HCT116 (cell line): ENCODE results near the gene ALDH16A1. TPM values are rescaled to one million over a fixed set of nuclear protein-coding genes. Genes with fewer than 3 reads are reported as not detected.

Source experiments
- ATAC-seq: fragments of 200-7000 bp; cut with Tn5 transposase; 2 replicates; pipeline ENCODE4 v1.9.1; 2020; ENCODE audit warnings: mild to moderate bottlenecking, moderate library complexity
- Bru-seq: library from RNA; stranded (reverse); fragments of 400-500 nt; gene quantifications from one replicate; lab custom pipeline; 2021; lab: Mats Ljungman, UMichigan
- BruChase-seq, 2 experiments: library from RNA; stranded (reverse); fragments of 400-500 nt; gene quantifications; one replicate each; lab custom pipeline; 2021; lab: Mats Ljungman, UMichigan
- BruUV-seq: library from RNA; stranded (reverse); fragments of 400-500 nt; replicated peaks from 2 replicates; lab custom pipeline; 2021; lab: Mats Ljungman, UMichigan
- CTCF ChIA-PET: fragments of 300-600 bp; sonication (Branson Sonifier 250); formaldehyde crosslinking; loops from one replicate; lab custom pipeline; 2021; ENCODE audit warnings: antibody characterized with exemption; lab: Charles Lee
- POLR2A ChIA-PET: fragments of 300-600, 350-600 bp; sonication (Branson Sonifier 250); formaldehyde crosslinking; loops from one replicate; lab custom pipeline; 2021; ENCODE audit warnings: antibody characterized with exemption; lab: Charles Lee
- RAD21 ChIA-PET, 2 experiments: fragments of 300-600 bp; sonication (Branson Sonifier 250); formaldehyde crosslinking; loops; one replicate each; lab custom pipeline; 2023; ENCODE audit warnings: low total read pairs in 2 of 2; ENCODE audit not compliant: uncharacterized antibody in 2 of 2, unreplicated experiment in 2 of 2, low non-redundant PET in 1 of 2; lab: Charles Lee
- DNase-seq: peaks from one replicate; pipeline ENCODE4 v3.0.0-alpha.2; 2010; ENCODE audit warnings: low read depth, low spot score
- H2AFZ ChIP-seq: fragments of 200-600 bp; shearing (Covaris generic), sonication (generic); 2 replicates; pipeline ENCODE4 v1.6.1; 2017; ENCODE audit warnings: low read depth, mixed run types, mixed read lengths, antibody characterized with exemption, low read length; ENCODE audit not compliant: poor library complexity, severe bottlenecking
- H3K27ac ChIP-seq: 2 replicates; pipeline ENCODE4 v1.5.1; 2012; ENCODE audit warnings: low read depth, low read length
- H3K27me3 ChIP-seq: fragments of 200-600 bp; sonication (generic); 2 replicates; pipeline ENCODE4 v1.6.1; 2016; ENCODE audit warnings: mixed run types, low read length, mixed read lengths; ENCODE audit not compliant: insufficient read depth
- H3K36me3 ChIP-seq, 2 experiments: fragments of 200-500 bp in 1 of 2; fragments of 200-600 bp in 1 of 2; sonication (Bioruptor generic) in 1 of 2; sonication (generic) in 1 of 2; 2 replicates each; pipeline versions ENCODE4 v1.5.1 to v1.6.1; 2014 to 2016; ENCODE audit warnings: low read length in 2 of 2, inconsistent platforms in 1 of 2, mixed read lengths in 1 of 2, mixed run types in 1 of 2; ENCODE audit not compliant: insufficient read depth in 2 of 2, control insufficient read depth in 1 of 2
- H3K4me1 ChIP-seq, 2 experiments: fragments of 200-600 bp in 1 of 2; sonication (generic) in 1 of 2; 2 replicates each; pipeline versions ENCODE4 v1.5.1 to v1.6.1; 2012 to 2017; ENCODE audit warnings: low read length in 2 of 2, inconsistent platforms in 1 of 2, mild to moderate bottlenecking in 1 of 2, mixed read lengths in 1 of 2, mixed run types in 1 of 2, moderate library complexity in 1 of 2; ENCODE audit not compliant: insufficient read depth in 2 of 2, control insufficient read depth in 1 of 2
- H3K4me2 ChIP-seq: fragments of 200-600 bp; sonication (generic); 2 replicates; pipeline ENCODE4 v1.6.1; 2017; ENCODE audit warnings: mixed run types, low read length, mixed read lengths
- H3K4me3 ChIP-seq, 2 experiments: fragments of 200-600 bp in 1 of 2; sonication (generic) in 1 of 2; replicated peaks in 1 of 2; 2 replicates each; pipeline ENCODE4 v1.5.1; 2011 to 2016; ENCODE audit warnings: low read length in 2 of 2, control low read depth in 1 of 2, low read depth in 1 of 2, mild to moderate bottlenecking in 1 of 2, mixed read lengths in 1 of 2, mixed run types in 1 of 2
- H3K79me2 ChIP-seq: fragments of 200-600 bp; sonication (generic); 2 replicates; pipeline ENCODE4 v1.6.1; 2017; ENCODE audit warnings: mild to moderate bottlenecking, mixed run types, low read length, moderate library complexity, mixed read lengths; ENCODE audit not compliant: insufficient read depth
- H3K9ac ChIP-seq: fragments of 200-600 bp; sonication (generic); 2 replicates; pipeline ENCODE4 v1.6.1; 2016; ENCODE audit warnings: low read length, mixed read lengths
- H3K9me2 ChIP-seq: fragments of 200-600 bp; sonication (generic), shearing (Covaris generic); 2 replicates; pipeline ENCODE4 v1.6.1; 2017; ENCODE audit warnings: mixed run types, mild to moderate bottlenecking, moderate library complexity; ENCODE audit not compliant: insufficient read depth
- H3K9me3 ChIP-seq, 2 experiments: fragments of 200-500 bp in 1 of 2; fragments of 200-600 bp in 1 of 2; sonication (Bioruptor generic) in 1 of 2; sonication (generic) in 1 of 2; 2 replicates each; pipeline ENCODE4 v1.6.1; 2014 to 2017; ENCODE audit warnings: low read length in 2 of 2, mixed read lengths in 2 of 2, inconsistent platforms in 1 of 2, low read depth in 1 of 2, mild to moderate bottlenecking in 1 of 2, mixed run types in 1 of 2, moderate library complexity in 1 of 2; ENCODE audit not compliant: control insufficient read depth in 1 of 2, insufficient read depth in 1 of 2
- H4K20me1 ChIP-seq: fragments of 200-600 bp; sonication (generic), shearing (Covaris generic); 2 replicates; pipeline ENCODE4 v1.6.1; 2017; ENCODE audit warnings: mixed run types, mild to moderate bottlenecking, moderate library complexity; ENCODE audit not compliant: insufficient read depth
- CBX3 ChIP-seq: IDR thresholded peaks from 2 replicates; pipeline ENCODE4 v1.6.1; 2012; ENCODE audit warnings: low read depth
- CEBPB ChIP-seq: IDR thresholded peaks from 2 replicates; pipeline ENCODE4 v1.6.1; 2012; ENCODE audit warnings: low read depth
- EGR1 ChIP-seq: IDR thresholded peaks from 2 replicates; pipeline ENCODE4 v1.6.1; 2012; ENCODE audit warnings: low read depth
- ELF1 ChIP-seq: IDR thresholded peaks from 2 replicates; pipeline ENCODE4 v1.6.1; 2012; ENCODE audit warnings: low read depth, borderline replicate concordance
- EZH2 ChIP-seq: fragments of 200-600 bp; sonication (generic); IDR thresholded peaks from 2 replicates; pipeline ENCODE4 v1.6.1; 2017; ENCODE audit warnings: antibody characterized with exemption, mixed run types
- EZH2phosphoT487 ChIP-seq: fragments of 200-600 bp; IDR thresholded peaks from 2 replicates; pipeline ENCODE4 v1.6.1; 2018; ENCODE audit warnings: antibody characterized with exemption, borderline replicate concordance
- FOSL1 ChIP-seq: IDR thresholded peaks from 2 replicates; pipeline ENCODE4 v1.6.1; 2012; ENCODE audit warnings: low read depth
- JUND ChIP-seq: IDR thresholded peaks from 2 replicates; pipeline ENCODE4 v1.6.1; 2012
- POLR2A ChIP-seq: IDR thresholded peaks from 2 replicates; pipeline ENCODE4 v1.7.0; 2011; ENCODE audit warnings: borderline replicate concordance; ENCODE audit not compliant: insufficient read depth, insufficient read length; ENCODE audit errors: extremely low read depth
- POLR2AphosphoS5 ChIP-seq: IDR thresholded peaks from 2 replicates; pipeline ENCODE4 v1.6.1; 2011; ENCODE audit warnings: mild to moderate bottlenecking, low read depth, low read length, moderate library complexity
- RAD21 ChIP-seq: IDR thresholded peaks from 2 replicates; pipeline ENCODE4 v1.6.1; 2012; ENCODE audit warnings: low read depth, mild to moderate bottlenecking
- SIN3A ChIP-seq: IDR thresholded peaks from 2 replicates; pipeline ENCODE4 v1.6.1; 2012; ENCODE audit warnings: low read depth
- SP1 ChIP-seq: IDR thresholded peaks from 2 replicates; pipeline ENCODE4 v1.6.1; 2012; ENCODE audit warnings: low read depth
- SRF ChIP-seq: IDR thresholded peaks from 2 replicates; pipeline ENCODE4 v1.6.1; 2012; ENCODE audit warnings: low read depth
- YY1 ChIP-seq: IDR thresholded peaks from 2 replicates; pipeline ENCODE4 v1.6.1; 2011; ENCODE audit warnings: low read length, low read depth, moderate library complexity, mild to moderate bottlenecking; ENCODE audit not compliant: insufficient replicate concordance; ENCODE audit errors: extremely low read depth
- ZFX ChIP-seq: fragments of 450-650 bp; IDR thresholded peaks from 2 replicates; pipeline ENCODE4 v1.6.1; 2017
- ZNF274 ChIP-seq: fragments of 200-500 bp; sonication (Bioruptor generic); IDR thresholded peaks from 2 replicates; pipeline ENCODE4 v1.6.1; 2014; ENCODE audit warnings: mild to moderate bottlenecking, low read depth, low read length, inconsistent platforms
- intact Hi-C: fragments of 100-400 bp; cut with micrococcal nuclease; formaldehyde crosslinking; loops from 2 replicates; pipeline ENCODE4 v1.10.0; 2022
- long read RNA-seq: library from polyadenylated mRNA; unstranded; transcript quantifications from one replicate; pipeline ENCODE4 v2.0.0, GENCODE V29; 2021; ENCODE audit not compliant: unreplicated experiment
- polyA plus RNA-seq: library from polyadenylated mRNA; unstranded; fragments of >200 nt; gene quantifications from 2 replicates; pipeline ENCODE4 v1.2.1, GENCODE V29; 2012; ENCODE audit warnings: missing spikeins
- total RNA-seq: library from RNA; stranded (reverse); gene quantifications from one replicate; pipeline ENCODE4 v1.2.1, GENCODE V29; 2021; ENCODE audit not compliant: unreplicated experiment
- TF ChIP-seq, protein P1 (sequence below): IDR thresholded peaks from 2 replicates; pipeline ENCODE4 v1.6.1; 2012
- TF ChIP-seq, protein P2 (sequence below): IDR thresholded peaks from 2 replicates; pipeline ENCODE4 v1.6.1; 2011; ENCODE audit warnings: mild to moderate bottlenecking, low read length, moderate library complexity; ENCODE audit not compliant: insufficient replicate concordance; ENCODE audit errors: extremely low read depth

ALDH16A1 gene
- total RNA-seq (22.8 TPM), Bru-seq, nascent RNA (percentile 54 among the genes with signal in this experiment), BruChase-seq, experiment 1, labeled RNA remaining after a 6-hour chase (percentile 76 among the genes with signal in this experiment), BruChase-seq, experiment 2, labeled RNA remaining after a 2-hour chase (percentile 62 among the genes with signal in this experiment)
- polyA plus RNA-seq, result 22.6 and 25.5 TPM in 2 replicates
- long read RNA-seq, transcript ALDH16A1-201 (17 exons, 3,153 nt), result major isoform, 42 of 66 reads
- long read RNA-seq, partial matches to known transcripts, result 16 of 66 reads
- long read RNA-seq, other reads (novel, unspliced or antisense), result 6 of 66 reads

DNA sequence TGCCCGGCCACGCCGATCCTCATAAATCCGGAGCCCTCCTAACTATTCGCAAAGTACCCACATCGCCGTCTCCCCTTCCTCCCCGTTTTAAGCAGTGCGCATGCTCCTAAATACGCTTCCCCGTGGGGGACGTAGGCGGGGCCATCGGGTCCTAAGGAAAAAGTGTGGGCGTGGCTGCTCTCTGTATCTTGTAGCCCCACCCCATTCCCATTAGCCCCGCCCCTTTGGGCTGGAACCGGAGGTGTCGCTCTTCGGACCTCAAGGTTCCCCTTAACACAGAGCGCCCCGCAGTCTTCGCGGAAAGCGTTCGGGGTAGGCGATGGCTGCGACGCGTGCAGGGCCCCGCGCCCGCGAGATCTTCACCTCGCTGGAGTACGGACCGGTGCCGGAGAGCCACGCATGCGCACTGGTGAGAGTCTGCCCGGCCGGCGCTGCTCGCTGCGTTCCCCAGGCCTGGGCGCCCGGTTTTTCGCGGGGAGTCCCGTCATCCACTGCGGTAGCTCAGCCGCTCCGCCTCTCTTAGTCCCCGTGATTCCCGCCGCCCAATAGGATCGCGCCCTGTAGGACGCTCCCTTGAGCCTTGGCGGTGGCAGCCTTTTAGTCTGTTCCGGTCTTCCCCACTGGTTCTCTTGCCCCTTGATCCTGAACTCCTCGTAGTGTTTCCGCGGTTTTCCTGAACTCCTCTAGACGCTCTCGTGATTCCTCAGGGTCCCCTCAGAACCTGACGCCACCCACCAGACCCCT lies at the start of gene ALDH16A1:
Gene ALDH16A1 (plus strand): TSS at position 213 of the 744 bp plus-strand sequence. CDS start 107 bp downstream, at position 320.
- RAD21 ChIA-PET, result no interaction called here

More for the DNA sequence above, at the start of gene ALDH16A1:
- Histone ChIP-seq H3K9me3 (no peaks in the 10 kb centered on the region), H4K20me1 (no peaks in the 10 kb centered on the region), H3K4me2 (peak within 1 kb of the TSS; percentile 90), H3K27ac (peak within 1 kb of the TSS; percentile 91), H2AFZ (no peak within 1 kb of the TSS), H3K9me2 (no peaks in the 10 kb centered on the region), H3K36me3 (peaks cover 6 to 11% of the 10 kb centered on the region in 2 experiments; a peak in 2 of 4 replicates), H3K27me3 (no peaks in the 10 kb centered on the region), H3K9ac (peak within 1 kb of the TSS; percentile 99), H3K4me3 (peak within 1 kb of the TSS; percentile 98 to 100), H3K4me1 (peaks cover 17 to 31% of the 10 kb centered on the region in 2 experiments; a peak in 3 of 4 replicates), H3K79me2 (peaks cover 41% of the 10 kb centered on the region)
- ChIA-PET POLR2A (interaction anchor here (0.6 to 2.9 kb wide), 19 partner anchors 10 to 1090 kb away, joined by 3 to 17 read pairs (median 4); partner anchors contain the start of genes DKKL1, RPS11, RRAS and TMEM143), CTCF (interaction anchor here (0.5 to 2.0 kb wide), 11 partner anchors 11 to 460 kb away, joined by 3 to 11 read pairs (median 5); partner anchors contain the start of genes FLT3LG, GYS1 and RUVBL2)
- no TSS peak for BruUV-seq
- ATAC-seq (peak; percentile 88), DNase-seq (peak; percentile 94)
- no peak for TF ChIP-seq ZNF274
- TF ChIP-seq SRF, result no peak
- no peak for TF ChIP-seq JUND
- TF ChIP-seq CBX3, result no peak
- no peak for TF ChIP-seq RAD21
- TF ChIP-seq, protein P1, sequence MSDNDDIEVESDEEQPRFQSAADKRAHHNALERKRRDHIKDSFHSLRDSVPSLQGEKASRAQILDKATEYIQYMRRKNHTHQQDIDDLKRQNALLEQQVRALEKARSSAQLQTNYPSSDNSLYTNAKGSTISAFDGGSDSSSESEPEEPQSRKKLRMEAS, result peak; percentile 76
- no peak for TF ChIP-seq EZH2phosphoT487
- no peak for TF ChIP-seq EZH2
- TF ChIP-seq SP1, result peak; percentile 62
- peak; percentile 69 for TF ChIP-seq SIN3A
- TF ChIP-seq POLR2AphosphoS5, result peak; percentile 98
- TF ChIP-seq ZFX, result peak; percentile 46; the same call in 1 of the 2 replicates
- TF ChIP-seq CEBPB, result no peak
- TF ChIP-seq FOSL1, result no peak
- peak; percentile 76 for TF ChIP-seq EGR1
- TF ChIP-seq POLR2A, result peak; percentile 84
- TF ChIP-seq ELF1, result no peak; the same call in 1 of the 2 replicates
- TF ChIP-seq, protein P2, sequence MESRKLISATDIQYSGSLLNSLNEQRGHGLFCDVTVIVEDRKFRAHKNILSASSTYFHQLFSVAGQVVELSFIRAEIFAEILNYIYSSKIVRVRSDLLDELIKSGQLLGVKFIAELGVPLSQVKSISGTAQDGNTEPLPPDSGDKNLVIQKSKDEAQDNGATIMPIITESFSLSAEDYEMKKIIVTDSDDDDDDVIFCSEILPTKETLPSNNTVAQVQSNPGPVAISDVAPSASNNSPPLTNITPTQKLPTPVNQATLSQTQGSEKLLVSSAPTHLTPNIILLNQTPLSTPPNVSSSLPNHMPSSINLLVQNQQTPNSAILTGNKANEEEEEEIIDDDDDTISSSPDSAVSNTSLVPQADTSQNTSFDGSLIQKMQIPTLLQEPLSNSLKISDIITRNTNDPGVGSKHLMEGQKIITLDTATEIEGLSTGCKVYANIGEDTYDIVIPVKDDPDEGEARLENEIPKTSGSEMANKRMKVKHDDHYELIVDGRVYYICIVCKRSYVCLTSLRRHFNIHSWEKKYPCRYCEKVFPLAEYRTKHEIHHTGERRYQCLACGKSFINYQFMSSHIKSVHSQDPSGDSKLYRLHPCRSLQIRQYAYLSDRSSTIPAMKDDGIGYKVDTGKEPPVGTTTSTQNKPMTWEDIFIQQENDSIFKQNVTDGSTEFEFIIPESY, result peak; percentile 15
- peak; percentile 43 for TF ChIP-seq YY1
- intact Hi-C loops, result no loop called here
